ENCODE measurements around the gene SERF2.

- TF ChIP-seq CTCF (IDR thresholded peaks at IDR 0.05) (no peak), POLR2A (IDR thresholded peaks at IDR 0.05) (no peak)
Observed at GRCh38 chr15:43772624-43773023, 19.5 kb upstream of the SERF2 start.
